SU-DHL-6 (cell line): ENCODE data around the gene DNAH5.

Experiments
- EZH2phosphoT487 ChIP-seq: fragments of 200-600 bp; sonication (generic), shearing (Covaris generic); conservative IDR thresholded peaks from 2 replicates; pipeline ENCODE4 v1.6.1; 2018; ENCODE audit warnings: mild to moderate bottlenecking, antibody characterized with exemption, low read length, moderate library complexity, mixed read lengths
- TF ChIP-seq, protein P1 (sequence below): fragments of 200-600 bp; sonication (generic); IDR thresholded peaks from one replicate; pipeline ENCODE4 v1.5.1; 2017; ENCODE audit warnings: antibody characterized with exemption, mild to moderate bottlenecking, low read length, moderate library complexity; ENCODE audit not compliant: insufficient read depth, poor library complexity, severe bottlenecking

DNA sequence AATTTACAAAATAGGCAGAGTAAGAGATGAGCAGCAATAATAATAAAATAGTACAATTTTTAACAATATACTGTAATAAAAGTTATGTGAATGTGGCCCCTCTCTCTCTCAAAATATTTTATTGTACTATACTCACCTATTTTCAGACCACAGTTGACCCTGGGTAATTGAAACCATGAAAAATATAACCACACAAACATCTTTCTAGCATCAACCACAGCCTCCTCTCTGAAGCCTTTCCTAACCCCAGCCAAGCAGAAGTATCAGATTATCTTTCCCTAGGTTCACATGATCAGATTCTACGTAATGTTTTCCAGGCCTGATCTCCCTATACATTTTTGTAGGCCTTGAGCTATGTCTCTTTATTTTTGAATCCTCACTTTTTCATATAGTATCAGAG, 35.2 kb downstream of the DNAH5 start:
- TF ChIP-seq, protein P1, sequence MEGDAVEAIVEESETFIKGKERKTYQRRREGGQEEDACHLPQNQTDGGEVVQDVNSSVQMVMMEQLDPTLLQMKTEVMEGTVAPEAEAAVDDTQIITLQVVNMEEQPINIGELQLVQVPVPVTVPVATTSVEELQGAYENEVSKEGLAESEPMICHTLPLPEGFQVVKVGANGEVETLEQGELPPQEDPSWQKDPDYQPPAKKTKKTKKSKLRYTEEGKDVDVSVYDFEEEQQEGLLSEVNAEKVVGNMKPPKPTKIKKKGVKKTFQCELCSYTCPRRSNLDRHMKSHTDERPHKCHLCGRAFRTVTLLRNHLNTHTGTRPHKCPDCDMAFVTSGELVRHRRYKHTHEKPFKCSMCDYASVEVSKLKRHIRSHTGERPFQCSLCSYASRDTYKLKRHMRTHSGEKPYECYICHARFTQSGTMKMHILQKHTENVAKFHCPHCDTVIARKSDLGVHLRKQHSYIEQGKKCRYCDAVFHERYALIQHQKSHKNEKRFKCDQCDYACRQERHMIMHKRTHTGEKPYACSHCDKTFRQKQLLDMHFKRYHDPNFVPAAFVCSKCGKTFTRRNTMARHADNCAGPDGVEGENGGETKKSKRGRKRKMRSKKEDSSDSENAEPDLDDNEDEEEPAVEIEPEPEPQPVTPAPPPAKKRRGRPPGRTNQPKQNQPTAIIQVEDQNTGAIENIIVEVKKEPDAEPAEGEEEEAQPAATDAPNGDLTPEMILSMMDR: no peak
- no peak for TF ChIP-seq EZH2phosphoT487
